ENCODE measurements around the gene CCDC90B. TPM values are rescaled to one million over a fixed set of nuclear protein-coding genes. Genes with fewer than 3 reads are reported as not detected.

The CCDC90B gene
- total and polyA plus RNA-seq, 2 of the 8 experiments (the other 6 are each of a cell fraction or from before 2014, with no cell fraction given), result 21.8 to 54.5 TPM

- Histone ChIP-seq H3K4me3 (ENCODE audit: extremely low read depth in 1 of 4, insufficient read depth in 2 of 4, low read depth in 3 of 4, low read length in 4 of 4) (no peak overlapping the region), H3K9me3 (ENCODE audit: insufficient read depth in 2 of 2, low read depth in 1 of 2, low read length in 1 of 2) (no peaks in the 10 kb centered on the region), H3K4me1 (replicated peaks in 1 of 4; ENCODE audit: control insufficient read depth in 3 of 4, insufficient read depth in 4 of 4, low read length in 3 of 4) (no peaks in the 10 kb centered on the region), H2BK120ac (replicated peaks; ENCODE audit: low read depth, low read length) (no peak overlapping the region), H3K27me3 (replicated peaks in 1 of 4; ENCODE audit: control insufficient read depth in 3 of 4, extremely low read depth in 1 of 4, insufficient read depth in 3 of 4, low read length in 3 of 4) (no peaks in the 10 kb centered on the region), H3K36me3 (ENCODE audit: control insufficient read depth in 2 of 4, insufficient read depth in 4 of 4, low read length in 3 of 4) (peaks cover 0 to 7% (median 2%) of the 10 kb centered on the region in 4 experiments; a peak in 3 of 8 replicates), H3K79me1 (ENCODE audit: low read depth, low read length) (peaks cover 4% of the 10 kb centered on the region; the same call in 1 of the 2 replicates), H2AFZ (ENCODE audit: low read length) (no peak overlapping the region), H3K4ac (replicated peaks; ENCODE audit: insufficient read length, low read depth, low read length) (no peak overlapping the region), H3K56ac (replicated peaks; ENCODE audit: insufficient read length, low read depth, low read length) (no peak overlapping the region), H3K18ac (ENCODE audit: extremely low read depth, low read length) (no peak overlapping the region), H3K9ac (replicated peaks in 1 of 4; ENCODE audit: extremely low read depth in 1 of 4, low read depth in 3 of 4, low read length in 3 of 4) (no peak overlapping the region), H3K23ac (ENCODE audit: insufficient read length) (no peak overlapping the region), H3K23me2 (ENCODE audit: low read depth, low read length) (no peaks in the 10 kb centered on the region), H2BK20ac (ENCODE audit: low read length) (no peak overlapping the region), H3K14ac (ENCODE audit: insufficient read length) (no peak overlapping the region), H4K91ac (replicated peaks; ENCODE audit: insufficient read length, low read length) (no peak overlapping the region), H2BK5ac (ENCODE audit: low read depth, low read length) (no peak overlapping the region), H2BK15ac (ENCODE audit: low read length) (no peak overlapping the region), H3K4me2 (ENCODE audit: insufficient read depth in 1 of 2, low read depth in 2 of 2, low read length in 2 of 2) (no peak overlapping the region), H4K8ac (ENCODE audit: extremely low read depth, insufficient read depth, low read length) (no peak overlapping the region), H2AK5ac (ENCODE audit: low read depth, low read length) (no peak overlapping the region), H3K27ac (ENCODE audit: low read depth, low read length) (no peak overlapping the region), H4K5ac (ENCODE audit: insufficient read length, low read depth, low read length) (no peak overlapping the region), H2BK12ac (ENCODE audit: low read depth, low read length) (no peak overlapping the region), H4K20me1 (replicated peaks in 1 of 2; ENCODE audit: control insufficient read depth in 1 of 2, insufficient read depth in 2 of 2, low read length in 2 of 2) (peaks cover 0 to 1% of the 10 kb centered on the region in 2 experiments), H3K79me2 (ENCODE audit: control insufficient read depth in 1 of 2, insufficient read depth in 2 of 2, low read length in 2 of 2) (no peaks in the 10 kb centered on the region)
- ChIA-PET CTCF (ENCODE audit: partially characterized antibody) (interaction anchor here (0.6 to 1.4 kb wide), 5 partner anchors 13 to 565 kb away, joined by 3 to 4 read pairs (median 3); no protein-coding TSS in a partner anchor), POLR2A (ENCODE audit: partially characterized antibody) (interaction anchor here (1.4 kb wide), 1 partner anchor 31 kb away, joined by 3 read pairs; the partner anchor contains the start of gene CCDC90B)
- 82% methylated on average over 3 of the region's 3 CpGs; no CpG with 5 or more reads in 1 of the 2 experiments for WGBS, 2 experiments (ENCODE audit: extremely low coverage in 1 of 2, insufficient coverage in 1 of 2, insufficient read length in 1 of 2, insufficient replicate concordance in 2 of 2, low coverage in 1 of 2, low lambda C conversion rate in 2 of 2, missing lambda C conversion rate in 1 of 2)
- TF ChIP-seq E2F6 (IDR thresholded peaks at IDR 0.05) (no peak), JUND (IDR thresholded peaks at IDR 0.05; ENCODE audit: low read length) (no peak), MAFK (IDR thresholded peaks at IDR 0.05; ENCODE audit: low read depth, low read length) (no peak)
- DNase-seq (ENCODE audit: low read depth in 1 of 2, low spot score in 2 of 2) (no peak), FAIRE-seq (no peak)
Measured at GRCh38 chr11:83255366-83255765, 30.8 kb downstream of the CCDC90B start.

Measured in H1 (cell line).